ENCODE data around the gene DNAH6.

The DNAH6 gene

GRCh38 chr2:84653302-84653701 lies 137.0 kb downstream of the DNAH6 start:
- TF ChIP-seq ZNF8 (CRISPR knock-in tag; IDR thresholded peaks at IDR 0.05): no peak
- TF ChIP-seq TCF4 (CRISPR knock-in tag; IDR thresholded peaks at IDR 0.05; ENCODE audit: borderline replicate concordance): no peak
- TF ChIP-seq ZFP30 (CRISPR knock-in tag; IDR thresholded peaks at IDR 0.05): no peak
- TF ChIP-seq BACH2 (CRISPR knock-in tag; IDR thresholded peaks at IDR 0.05; ENCODE audit: borderline replicate concordance): no peak
- TF ChIP-seq ZNF565 (CRISPR knock-in tag; conservative IDR thresholded peaks at IDR 0.05; ENCODE audit: low read depth): no peak
- no peak for TF ChIP-seq PPARA (CRISPR knock-in tag; IDR thresholded peaks at IDR 0.05; ENCODE audit: borderline replicate concordance)
- TF ChIP-seq, protein P1, sequence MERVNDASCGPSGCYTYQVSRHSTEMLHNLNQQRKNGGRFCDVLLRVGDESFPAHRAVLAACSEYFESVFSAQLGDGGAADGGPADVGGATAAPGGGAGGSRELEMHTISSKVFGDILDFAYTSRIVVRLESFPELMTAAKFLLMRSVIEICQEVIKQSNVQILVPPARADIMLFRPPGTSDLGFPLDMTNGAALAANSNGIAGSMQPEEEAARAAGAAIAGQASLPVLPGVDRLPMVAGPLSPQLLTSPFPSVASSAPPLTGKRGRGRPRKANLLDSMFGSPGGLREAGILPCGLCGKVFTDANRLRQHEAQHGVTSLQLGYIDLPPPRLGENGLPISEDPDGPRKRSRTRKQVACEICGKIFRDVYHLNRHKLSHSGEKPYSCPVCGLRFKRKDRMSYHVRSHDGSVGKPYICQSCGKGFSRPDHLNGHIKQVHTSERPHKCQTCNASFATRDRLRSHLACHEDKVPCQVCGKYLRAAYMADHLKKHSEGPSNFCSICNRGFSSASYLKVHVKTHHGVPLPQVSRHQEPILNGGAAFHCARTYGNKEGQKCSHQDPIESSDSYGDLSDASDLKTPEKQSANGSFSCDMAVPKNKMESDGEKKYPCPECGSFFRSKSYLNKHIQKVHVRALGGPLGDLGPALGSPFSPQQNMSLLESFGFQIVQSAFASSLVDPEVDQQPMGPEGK (CRISPR knock-in tag; IDR thresholded peaks at IDR 0.05; ENCODE audit: borderline replicate concordance): no peak
- TF ChIP-seq CSDC2 (CRISPR knock-in tag; IDR thresholded peaks at IDR 0.05): no peak
- no peak for TF ChIP-seq POU6F1 (CRISPR knock-in tag; IDR thresholded peaks at IDR 0.05; ENCODE audit: borderline replicate concordance, low read depth)
- TF ChIP-seq RARB (CRISPR knock-in tag; IDR thresholded peaks at IDR 0.05): no peak
- TF ChIP-seq TOX (CRISPR knock-in tag; IDR thresholded peaks at IDR 0.05; ENCODE audit: borderline replicate concordance): no peak
- TF ChIP-seq GLIS3 (CRISPR knock-in tag; IDR thresholded peaks at IDR 0.05): no peak
- no peak for TF ChIP-seq ZNF70 (CRISPR knock-in tag; IDR thresholded peaks at IDR 0.05)
- TF ChIP-seq, protein P2, sequence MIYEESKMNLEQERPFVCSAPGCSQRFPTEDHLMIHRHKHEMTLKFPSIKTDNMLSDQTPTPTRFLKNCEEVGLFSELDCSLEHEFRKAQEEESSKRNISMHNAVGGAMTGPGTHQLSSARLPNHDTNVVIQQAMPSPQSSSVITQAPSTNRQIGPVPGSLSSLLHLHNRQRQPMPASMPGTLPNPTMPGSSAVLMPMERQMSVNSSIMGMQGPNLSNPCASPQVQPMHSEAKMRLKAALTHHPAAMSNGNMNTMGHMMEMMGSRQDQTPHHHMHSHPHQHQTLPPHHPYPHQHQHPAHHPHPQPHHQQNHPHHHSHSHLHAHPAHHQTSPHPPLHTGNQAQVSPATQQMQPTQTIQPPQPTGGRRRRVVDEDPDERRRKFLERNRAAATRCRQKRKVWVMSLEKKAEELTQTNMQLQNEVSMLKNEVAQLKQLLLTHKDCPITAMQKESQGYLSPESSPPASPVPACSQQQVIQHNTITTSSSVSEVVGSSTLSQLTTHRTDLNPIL (CRISPR knock-in tag; IDR thresholded peaks at IDR 0.05; ENCODE audit: low read depth): no peak
- TF ChIP-seq ISL1 (CRISPR knock-in tag; IDR thresholded peaks at IDR 0.05): no peak
- TF ChIP-seq, protein P3, sequence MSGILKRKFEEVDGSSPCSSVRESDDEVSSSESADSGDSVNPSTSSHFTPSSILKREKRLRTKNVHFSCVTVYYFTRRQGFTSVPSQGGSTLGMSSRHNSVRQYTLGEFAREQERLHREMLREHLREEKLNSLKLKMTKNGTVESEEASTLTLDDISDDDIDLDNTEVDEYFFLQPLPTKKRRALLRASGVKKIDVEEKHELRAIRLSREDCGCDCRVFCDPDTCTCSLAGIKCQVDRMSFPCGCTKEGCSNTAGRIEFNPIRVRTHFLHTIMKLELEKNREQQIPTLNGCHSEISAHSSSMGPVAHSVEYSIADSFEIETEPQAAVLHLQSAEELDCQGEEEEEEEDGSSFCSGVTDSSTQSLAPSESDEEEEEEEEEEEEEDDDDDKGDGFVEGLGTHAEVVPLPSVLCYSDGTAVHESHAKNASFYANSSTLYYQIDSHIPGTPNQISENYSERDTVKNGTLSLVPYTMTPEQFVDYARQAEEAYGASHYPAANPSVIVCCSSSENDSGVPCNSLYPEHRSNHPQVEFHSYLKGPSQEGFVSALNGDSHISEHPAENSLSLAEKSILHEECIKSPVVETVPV (CRISPR knock-in tag; IDR thresholded peaks at IDR 0.05): no peak
- TF ChIP-seq TSHZ2 (CRISPR knock-in tag; IDR thresholded peaks at IDR 0.05): no peak
- TF ChIP-seq SNAI2 (CRISPR knock-in tag; IDR thresholded peaks at IDR 0.05): no peak
- no peak for ATAC-seq

- no peak for ATAC-seq
- TF ChIP-seq TCF4 (CRISPR knock-in tag; IDR thresholded peaks at IDR 0.05; ENCODE audit: borderline replicate concordance) (no peak), ISL1 (CRISPR knock-in tag; IDR thresholded peaks at IDR 0.05) (no peak), ZNF565 (CRISPR knock-in tag; conservative IDR thresholded peaks at IDR 0.05; ENCODE audit: low read depth) (no peak), ZNF70 (CRISPR knock-in tag; IDR thresholded peaks at IDR 0.05) (no peak), POU6F1 (CRISPR knock-in tag; IDR thresholded peaks at IDR 0.05; ENCODE audit: borderline replicate concordance, low read depth) (no peak), ZNF8 (CRISPR knock-in tag; IDR thresholded peaks at IDR 0.05) (no peak), CSDC2 (CRISPR knock-in tag; IDR thresholded peaks at IDR 0.05) (no peak), BACH2 (CRISPR knock-in tag; IDR thresholded peaks at IDR 0.05; ENCODE audit: borderline replicate concordance) (no peak), OSR1 (CRISPR knock-in tag; IDR thresholded peaks at IDR 0.05) (no peak), ARNTL (CRISPR knock-in tag; IDR thresholded peaks at IDR 0.05; ENCODE audit: borderline replicate concordance, low read depth) (no peak), PPARA (CRISPR knock-in tag; IDR thresholded peaks at IDR 0.05; ENCODE audit: borderline replicate concordance) (no peak), TOX (CRISPR knock-in tag; IDR thresholded peaks at IDR 0.05; ENCODE audit: borderline replicate concordance) (no peak), ESRRG (CRISPR knock-in tag; IDR thresholded peaks at IDR 0.05) (no peak), ZFP30 (CRISPR knock-in tag; IDR thresholded peaks at IDR 0.05) (no peak)
- TF ChIP-seq, protein P2 (CRISPR knock-in tag; IDR thresholded peaks at IDR 0.05; ENCODE audit: low read depth): no peak
- TF ChIP-seq, protein P1 (CRISPR knock-in tag; IDR thresholded peaks at IDR 0.05; ENCODE audit: borderline replicate concordance): no peak
These were observed 138.1 kb downstream of the DNAH6 start for GRCh38 chr2:84654414-84654813.

Data from SK-N-SH treated with all-trans-retinoic acid at 6 μM for 48 hours (cell line).